ENCODE results near the gene TNFRSF12A. TPM values are rescaled to one million over a fixed set of nuclear protein-coding genes. Genes with fewer than 3 reads are reported as not detected.
A peak's percentile ranks its signal among the peaks of the same experiment; 100 is the strongest.

Gene TNFRSF12A
- total and polyA plus RNA-seq, 2 of the 13 experiments (the other 11 are each of a cell fraction or from before 2014, with no cell fraction given) = 61.9 to 66.0 TPM

DNA sequence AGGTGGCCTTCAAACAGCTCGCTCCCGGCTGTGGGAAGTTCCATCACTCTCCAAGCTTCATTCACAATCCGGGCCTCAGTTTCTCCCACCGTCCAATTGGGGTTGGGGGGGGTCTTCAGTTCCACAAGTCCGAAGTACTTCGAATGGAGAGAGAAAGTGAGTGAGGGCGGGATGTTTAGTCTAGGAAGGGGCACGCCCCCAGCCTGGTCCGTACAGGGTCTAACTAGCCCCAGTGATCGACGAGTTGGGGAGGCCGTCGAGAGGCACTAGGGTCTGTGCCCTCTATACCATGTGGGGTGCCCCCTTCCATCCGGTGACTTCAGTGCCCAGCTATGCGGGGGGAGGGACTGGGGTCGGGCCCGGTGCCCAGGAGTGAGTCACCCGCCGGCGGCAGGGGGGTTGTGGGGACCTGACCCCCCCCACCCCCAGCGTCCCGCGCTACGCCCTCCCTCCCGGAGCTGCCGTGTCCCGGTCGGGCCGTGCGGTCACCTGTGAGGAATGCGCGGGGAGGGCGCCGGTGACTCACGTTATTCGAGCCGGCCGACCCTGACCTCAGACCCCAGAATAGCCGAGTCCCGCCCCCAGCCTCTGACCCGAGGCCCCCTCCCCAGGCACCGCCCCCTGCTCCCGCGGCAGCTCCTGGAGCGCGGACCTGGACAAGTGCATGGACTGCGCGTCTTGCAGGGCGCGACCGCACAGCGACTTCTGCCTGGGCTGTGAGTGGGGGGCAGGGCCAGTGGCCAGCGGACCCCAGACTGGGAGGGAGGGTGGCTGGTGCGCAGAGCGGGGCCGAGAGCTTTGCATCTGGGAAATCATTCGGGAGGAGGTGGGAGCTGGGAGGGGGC lies 658 bp downstream of the TNFRSF12A start (continued):
- TF ChIP-seq GFI1 (CRISPR knock-in tag; IDR thresholded peaks at IDR 0.05; ENCODE audit: borderline replicate concordance) (peak; percentile 40; the same call in 1 of the 2 replicates), E2F2 (CRISPR knock-in tag; IDR thresholded peaks at IDR 0.05; ENCODE audit: borderline replicate concordance) (no peak), ZNF7 (CRISPR knock-in tag; IDR thresholded peaks at IDR 0.05) (no peak), ZNF225 (CRISPR knock-in tag; IDR thresholded peaks at IDR 0.05) (no peak; the same call in 1 of the 2 replicates), ZNF761 (CRISPR knock-in tag; conservative IDR thresholded peaks at IDR 0.05) (0 out of 2 replicates have a peak, but pooled peaks have one; percentile 85), PHB2 (IDR thresholded peaks at IDR 0.05; ENCODE audit: partially characterized antibody) (no peak), GATAD1 (CRISPR knock-in tag; IDR thresholded peaks at IDR 0.05) (peak; percentile 58), TRIM24 (CRISPR knock-in tag; IDR thresholded peaks at IDR 0.05) (no peak)
- TF ChIP-seq, protein P1, sequence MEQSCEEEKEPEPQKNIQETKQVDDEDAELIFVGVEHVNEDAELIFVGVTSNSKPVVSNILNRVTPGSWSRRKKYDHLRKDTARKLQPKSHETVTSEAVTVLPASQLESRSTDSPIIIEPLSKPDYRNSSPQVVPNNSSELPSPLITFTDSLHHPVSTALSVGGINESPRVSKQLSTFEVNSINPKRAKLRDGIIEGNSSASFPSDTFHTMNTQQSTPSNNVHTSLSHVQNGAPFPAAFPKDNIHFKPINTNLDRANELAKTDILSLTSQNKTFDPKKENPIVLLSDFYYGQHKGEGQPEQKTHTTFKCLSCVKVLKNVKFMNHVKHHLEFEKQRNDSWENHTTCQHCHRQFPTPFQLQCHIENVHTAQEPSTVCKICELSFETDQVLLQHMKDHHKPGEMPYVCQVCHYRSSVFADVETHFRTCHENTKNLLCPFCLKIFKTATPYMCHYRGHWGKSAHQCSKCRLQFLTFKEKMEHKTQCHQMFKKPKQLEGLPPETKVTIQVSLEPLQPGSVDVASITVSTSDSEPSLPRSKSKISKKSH (CRISPR knock-in tag; IDR thresholded peaks at IDR 0.05; ENCODE audit: borderline replicate concordance) = peak; percentile 25; the same call in 1 of the 2 replicates
- TF ChIP-seq, protein P2, sequence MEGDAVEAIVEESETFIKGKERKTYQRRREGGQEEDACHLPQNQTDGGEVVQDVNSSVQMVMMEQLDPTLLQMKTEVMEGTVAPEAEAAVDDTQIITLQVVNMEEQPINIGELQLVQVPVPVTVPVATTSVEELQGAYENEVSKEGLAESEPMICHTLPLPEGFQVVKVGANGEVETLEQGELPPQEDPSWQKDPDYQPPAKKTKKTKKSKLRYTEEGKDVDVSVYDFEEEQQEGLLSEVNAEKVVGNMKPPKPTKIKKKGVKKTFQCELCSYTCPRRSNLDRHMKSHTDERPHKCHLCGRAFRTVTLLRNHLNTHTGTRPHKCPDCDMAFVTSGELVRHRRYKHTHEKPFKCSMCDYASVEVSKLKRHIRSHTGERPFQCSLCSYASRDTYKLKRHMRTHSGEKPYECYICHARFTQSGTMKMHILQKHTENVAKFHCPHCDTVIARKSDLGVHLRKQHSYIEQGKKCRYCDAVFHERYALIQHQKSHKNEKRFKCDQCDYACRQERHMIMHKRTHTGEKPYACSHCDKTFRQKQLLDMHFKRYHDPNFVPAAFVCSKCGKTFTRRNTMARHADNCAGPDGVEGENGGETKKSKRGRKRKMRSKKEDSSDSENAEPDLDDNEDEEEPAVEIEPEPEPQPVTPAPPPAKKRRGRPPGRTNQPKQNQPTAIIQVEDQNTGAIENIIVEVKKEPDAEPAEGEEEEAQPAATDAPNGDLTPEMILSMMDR (CRISPR knock-in tag; IDR thresholded peaks at IDR 0.05) = no peak
- TF ChIP-seq, protein P3, sequence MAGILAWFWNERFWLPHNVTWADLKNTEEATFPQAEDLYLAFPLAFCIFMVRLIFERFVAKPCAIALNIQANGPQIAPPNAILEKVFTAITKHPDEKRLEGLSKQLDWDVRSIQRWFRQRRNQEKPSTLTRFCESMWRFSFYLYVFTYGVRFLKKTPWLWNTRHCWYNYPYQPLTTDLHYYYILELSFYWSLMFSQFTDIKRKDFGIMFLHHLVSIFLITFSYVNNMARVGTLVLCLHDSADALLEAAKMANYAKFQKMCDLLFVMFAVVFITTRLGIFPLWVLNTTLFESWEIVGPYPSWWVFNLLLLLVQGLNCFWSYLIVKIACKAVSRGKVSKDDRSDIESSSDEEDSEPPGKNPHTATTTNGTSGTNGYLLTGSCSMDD (CRISPR knock-in tag; IDR thresholded peaks at IDR 0.05) = no peak
- TF ChIP-seq, protein P4, sequence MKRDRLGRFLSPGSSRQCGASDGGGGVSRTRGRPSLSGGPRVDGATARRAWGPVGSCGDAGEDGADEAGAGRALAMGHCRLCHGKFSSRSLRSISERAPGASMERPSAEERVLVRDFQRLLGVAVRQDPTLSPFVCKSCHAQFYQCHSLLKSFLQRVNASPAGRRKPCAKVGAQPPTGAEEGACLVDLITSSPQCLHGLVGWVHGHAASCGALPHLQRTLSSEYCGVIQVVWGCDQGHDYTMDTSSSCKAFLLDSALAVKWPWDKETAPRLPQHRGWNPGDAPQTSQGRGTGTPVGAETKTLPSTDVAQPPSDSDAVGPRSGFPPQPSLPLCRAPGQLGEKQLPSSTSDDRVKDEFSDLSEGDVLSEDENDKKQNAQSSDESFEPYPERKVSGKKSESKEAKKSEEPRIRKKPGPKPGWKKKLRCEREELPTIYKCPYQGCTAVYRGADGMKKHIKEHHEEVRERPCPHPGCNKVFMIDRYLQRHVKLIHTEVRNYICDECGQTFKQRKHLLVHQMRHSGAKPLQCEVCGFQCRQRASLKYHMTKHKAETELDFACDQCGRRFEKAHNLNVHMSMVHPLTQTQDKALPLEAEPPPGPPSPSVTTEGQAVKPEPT (CRISPR knock-in tag; IDR thresholded peaks at IDR 0.05; ENCODE audit: low read depth) = no peak; the same call in 1 of the 2 replicates

All from HepG2 (cell line).